GM21619 (cell line): ENCODE data around the gene ZNF705A.
"Not testable (repeated sequence)": the region's sequence is repeated elsewhere in the genome, so short reads cannot be mapped to it uniquely, and the experiment has no call there.

Experiments used
- ATAC-seq: cut with Tn5 transposase; IDR thresholded peaks from one replicate; pipeline ENCODE4 v1.9.1; 2021; ENCODE audit not compliant: unreplicated experiment

ZNF705A gene

DNA sequence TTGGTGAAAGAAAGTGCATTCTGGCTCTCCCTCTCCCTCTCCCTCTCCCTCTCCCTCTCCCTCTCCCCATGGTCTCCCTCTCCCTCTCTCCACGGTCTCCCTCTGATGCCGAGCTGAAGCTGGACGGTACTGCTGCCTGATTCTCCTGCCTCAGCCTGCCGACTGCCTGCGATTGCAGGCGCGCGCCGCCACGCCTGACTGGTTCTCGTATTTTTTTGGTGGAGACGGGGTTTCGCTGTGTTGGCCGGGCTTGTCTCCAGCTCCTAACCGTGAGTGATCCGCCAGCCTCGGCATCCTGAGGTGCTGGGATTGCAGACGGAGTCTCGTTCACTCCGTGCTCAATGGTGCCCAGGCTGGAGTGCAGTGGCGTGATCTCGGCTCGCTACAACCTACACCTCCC is 26.5 kb downstream of the ZNF705A start:
- not testable (repeated sequence) for ATAC-seq

DNA sequence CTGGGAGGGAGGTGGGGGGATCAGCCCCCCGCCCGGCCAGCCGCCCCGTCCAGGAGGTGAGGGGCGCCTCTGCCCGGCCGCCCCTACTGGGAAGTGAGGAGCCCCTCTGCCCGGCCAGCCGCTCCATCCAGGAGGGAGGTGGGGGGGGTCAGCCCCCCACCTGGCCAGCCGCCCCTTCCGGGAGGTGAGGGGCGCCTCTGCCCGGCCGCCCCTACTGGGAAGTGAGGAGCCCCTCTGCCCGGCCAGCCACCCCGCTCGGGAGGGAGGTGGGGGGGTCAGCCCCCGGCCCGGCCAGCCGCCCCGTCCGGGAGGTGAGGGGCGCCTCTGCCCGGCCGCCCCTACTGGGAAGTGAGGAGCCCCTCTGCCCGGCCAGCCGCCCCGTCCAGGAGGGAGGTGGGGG is 27.4 kb downstream of the ZNF705A start:
- ATAC-seq, result not testable (repeated sequence)

- not testable (repeated sequence) for ATAC-seq
Measured at GRCh38 chr12:8188088-8188487, 31.3 kb downstream of the ZNF705A start.

DNA sequence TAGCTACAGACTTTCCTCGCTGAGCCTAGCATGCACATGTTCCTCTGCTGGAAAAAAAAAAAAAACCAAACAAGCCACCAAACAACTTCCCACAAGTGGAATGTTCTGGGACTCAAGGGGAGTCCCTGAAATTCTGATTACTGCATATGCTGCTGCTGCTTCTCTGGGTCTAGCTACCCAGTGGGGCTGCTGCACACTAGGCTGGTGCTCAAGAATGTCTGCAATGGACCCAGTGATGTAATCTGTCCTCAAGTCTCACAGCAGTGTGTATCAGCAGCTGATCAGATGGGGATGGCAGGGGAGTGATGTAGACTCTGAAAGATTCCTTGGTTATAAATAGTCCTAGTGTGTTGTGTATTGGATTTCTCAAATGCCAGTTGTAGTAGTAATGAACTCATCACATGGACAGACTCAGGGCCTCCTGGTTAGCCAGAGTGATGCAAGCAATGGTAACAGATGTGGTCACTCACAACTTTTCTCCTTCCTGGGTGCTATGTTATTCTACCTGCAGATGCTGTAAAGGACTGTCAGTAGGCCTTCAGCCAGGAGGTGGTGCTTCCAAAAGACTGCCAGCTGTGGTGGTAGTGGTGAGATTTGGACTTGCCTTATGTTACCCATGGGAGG is 41.0 kb downstream of the ZNF705A start:
- ATAC-seq, result not testable (repeated sequence)

GRCh38 chr12:8218711-8219382 is 62.0 kb downstream of the ZNF705A start:
- not testable (repeated sequence) for ATAC-seq

GRCh38 chr12:8221375-8221774 is 64.6 kb downstream of the ZNF705A start:
- ATAC-seq, result not testable (repeated sequence)

DNA sequence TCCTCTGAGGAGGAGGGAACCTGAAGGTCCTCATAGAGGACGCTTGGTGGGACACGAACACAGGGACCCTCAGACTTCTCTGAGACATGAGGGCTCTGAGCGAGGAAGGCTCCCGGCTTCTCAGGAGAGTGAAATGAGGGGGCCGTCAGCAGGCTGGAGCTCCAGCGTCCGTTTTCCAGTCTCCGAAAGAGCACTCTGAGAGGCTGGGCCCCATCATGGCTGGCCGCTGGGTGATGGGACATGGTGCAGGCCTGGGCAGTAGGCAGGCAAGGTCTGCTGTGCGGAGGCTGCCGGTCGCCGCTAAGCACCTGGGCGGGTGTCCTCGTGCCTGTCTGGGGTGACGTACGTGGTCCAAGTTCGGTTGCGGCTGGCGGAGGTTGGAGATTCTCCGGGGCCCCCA is 65.0 kb downstream of the ZNF705A start:
- ATAC-seq, result not testable (repeated sequence)

DNA sequence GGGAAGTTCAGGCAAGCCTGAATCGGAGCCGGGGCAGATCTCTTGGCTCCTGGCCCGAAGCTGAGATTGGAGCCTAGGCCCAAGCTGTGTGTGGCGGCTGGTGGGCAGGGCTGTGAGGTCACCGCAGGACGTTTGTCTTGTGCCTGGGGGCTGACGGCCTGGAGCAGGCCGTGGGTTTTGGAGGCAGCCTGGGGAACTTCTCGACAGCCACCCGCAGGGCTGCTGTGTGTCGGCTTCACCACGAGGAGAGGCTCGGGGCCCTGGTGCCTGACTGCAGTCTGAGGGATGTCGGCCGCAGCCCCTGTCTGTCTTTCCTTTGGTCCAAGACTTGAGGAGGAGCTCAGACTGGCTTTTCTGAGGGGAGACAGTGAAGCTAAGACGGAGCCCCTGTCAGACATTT is 65.5 kb downstream of the ZNF705A start:
- ATAC-seq, result not testable (repeated sequence)

DNA sequence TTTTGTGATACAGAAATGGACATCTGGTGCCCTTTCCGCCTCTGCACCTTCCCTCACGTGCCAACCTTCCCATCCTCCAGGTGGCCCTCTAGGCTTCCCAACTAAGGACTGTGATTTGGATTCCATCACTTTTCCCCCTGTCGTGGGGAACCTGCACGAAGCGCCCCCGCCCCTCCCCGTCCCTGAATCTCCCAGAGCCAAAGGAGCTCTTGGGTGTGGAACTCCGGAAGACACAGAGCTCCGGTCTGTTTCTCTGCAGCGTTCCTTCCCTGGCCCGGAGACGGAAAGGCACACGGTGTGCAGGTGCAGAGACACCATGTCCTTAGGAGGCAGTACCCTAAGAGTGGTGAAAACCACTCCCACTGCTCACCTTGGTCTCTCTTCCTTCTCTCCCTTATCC is 66.8 kb downstream of the ZNF705A start:
- not testable (repeated sequence) for ATAC-seq

DNA sequence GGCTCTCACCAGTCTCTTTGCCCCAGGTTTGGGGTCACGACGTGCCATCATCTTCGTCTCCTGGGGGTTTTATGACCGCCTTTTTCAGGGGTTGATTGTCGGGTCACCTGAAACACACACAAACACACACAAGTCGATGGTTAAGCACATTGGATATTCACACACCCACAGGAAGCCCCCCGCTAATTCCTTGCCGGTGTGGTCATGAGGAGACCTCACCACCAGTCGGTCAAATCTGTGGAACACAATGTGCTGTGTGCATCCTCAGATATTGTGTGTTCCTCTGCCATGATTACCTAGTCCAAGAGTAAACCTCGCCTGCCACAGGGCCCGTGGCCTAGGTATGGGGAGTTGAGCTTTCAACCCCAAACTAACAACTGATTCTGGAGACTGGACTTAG is 68.0 kb downstream of the ZNF705A start:
- not testable (repeated sequence) for ATAC-seq

DNA sequence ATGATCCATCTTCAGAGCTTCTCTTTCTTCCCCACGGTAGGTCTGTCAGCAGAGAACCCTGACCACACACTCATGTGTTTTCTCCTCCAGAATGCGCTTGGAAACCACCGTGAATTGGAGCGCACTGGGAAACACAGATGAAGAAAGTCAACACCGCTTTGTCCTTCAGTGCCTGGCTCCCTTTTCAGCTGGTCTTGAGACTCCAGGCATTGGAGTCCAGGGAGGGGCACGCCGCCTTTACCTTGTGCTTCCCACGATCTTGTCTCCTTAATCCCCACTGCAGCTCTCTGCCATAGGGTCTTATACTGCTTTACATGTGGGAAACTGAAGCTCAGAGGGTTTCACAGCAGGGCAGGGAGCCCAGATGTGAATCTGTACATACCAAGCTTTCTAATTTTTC is 69.5 kb downstream of the ZNF705A start:
- ATAC-seq, result no peak

GRCh38 chr12:8226992-8227731 is 70.3 kb downstream of the ZNF705A start, which contains the start of gene FAM90A1:
Gene FAM90A1 (minus strand): TSS chr12:8227618. CDS start chr12:8224832, 2,786 bp downstream.
- not testable (repeated sequence) for ATAC-seq

- ATAC-seq, result not testable (repeated sequence)
Measured at GRCh38 chr12:8227732-8228077, 70.9 kb downstream of the ZNF705A start.

DNA sequence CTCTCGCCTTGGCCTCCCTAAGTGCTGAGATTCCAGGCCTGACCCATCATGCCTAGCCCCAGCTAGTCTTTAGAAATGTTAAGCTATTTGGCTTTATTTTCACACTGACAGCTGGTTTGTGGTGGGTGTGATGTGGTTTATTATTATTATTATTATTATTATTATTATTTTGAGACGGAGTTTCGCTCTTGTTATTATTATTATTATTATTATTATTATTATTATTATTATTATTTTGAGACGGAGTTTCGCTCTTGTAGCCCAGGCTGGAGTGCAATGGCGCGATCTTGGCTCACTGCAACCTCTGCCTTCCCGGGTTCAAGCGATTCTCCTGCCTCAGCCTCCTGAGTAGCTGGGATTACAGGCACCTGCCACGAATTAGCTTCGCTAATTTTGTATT is 71.8 kb downstream of the ZNF705A start:
- ATAC-seq, result not testable (repeated sequence)

- not testable (repeated sequence) for ATAC-seq
Measured at GRCh38 chr12:8229486-8229885, 72.7 kb downstream of the ZNF705A start.
